HEK293T (cell line): ENCODE measurements around the gene AOPEP.

Source experiments
- CTCF ChIA-PET: fragments of 350-600 bp; formaldehyde crosslinking; extraction: SDS; loops from one replicate; lab custom pipeline; 2021; ENCODE audit warnings: antibody characterized with exemption, inconsistent platforms; lab: Yijun Ruan, JAX
- POLR2A ChIA-PET: fragments of 350-600 bp; formaldehyde crosslinking; extraction: SDS; loops from one replicate; lab custom pipeline; 2020; ENCODE audit warnings: antibody characterized with exemption, inconsistent platforms; lab: Yijun Ruan, JAX
- DNase-seq: peaks from one replicate; pipeline ENCODE4 v3.0.0; 2012; ENCODE audit warnings: mixed read lengths; ENCODE audit errors: extremely low spot score
- ARNT ChIP-seq: fragments of 450-650 bp; IDR thresholded peaks from 2 replicates; pipeline ENCODE4 v1.6.1; 2017; ENCODE audit warnings: mild to moderate bottlenecking
- BHLHE40 ChIP-seq: fragments of 450-650 bp; IDR thresholded peaks from 2 replicates; pipeline ENCODE4 v1.6.1; 2016; ENCODE audit warnings: mild to moderate bottlenecking, moderate library complexity, borderline replicate concordance
- CTBP1 ChIP-seq: fragments of 450-650 bp; IDR thresholded peaks from 2 replicates; pipeline ENCODE4 v1.6.1; 2016; ENCODE audit warnings: borderline replicate concordance
- ELF4 ChIP-seq: fragments of 450-650 bp; IDR thresholded peaks from 2 replicates; pipeline ENCODE4 v1.6.1; 2017; ENCODE audit warnings: antibody characterized with exemption
- FOXA1 ChIP-seq: fragments of 450-650 bp; IDR thresholded peaks from 2 replicates; pipeline ENCODE4 v1.6.1; 2016; ENCODE audit warnings: mild to moderate bottlenecking
- FOXK2 ChIP-seq: fragments of 450-650 bp; IDR thresholded peaks from 2 replicates; pipeline ENCODE4 v1.6.1; 2016; ENCODE audit warnings: mild to moderate bottlenecking
- FOXM1 ChIP-seq: fragments of 450-650 bp; IDR thresholded peaks from 2 replicates; pipeline ENCODE4 v1.6.1; 2017; ENCODE audit warnings: mild to moderate bottlenecking, borderline replicate concordance
- HDGF ChIP-seq: fragments of 450-650 bp; IDR thresholded peaks from 2 replicates; pipeline ENCODE4 v1.6.1; 2017; ENCODE audit warnings: antibody characterized with exemption, borderline replicate concordance
- L3MBTL2 ChIP-seq: fragments of 450-650 bp; conservative IDR thresholded peaks from 2 replicates; pipeline ENCODE4 v1.6.1; 2016; ENCODE audit warnings: mild to moderate bottlenecking
- LEF1 ChIP-seq: fragments of 450-650 bp; IDR thresholded peaks from 2 replicates; pipeline ENCODE4 v1.6.1; 2017; ENCODE audit warnings: mild to moderate bottlenecking, borderline replicate concordance
- NFRKB ChIP-seq: fragments of 450-650 bp; IDR thresholded peaks from 2 replicates; pipeline ENCODE4 v1.6.1; 2016; ENCODE audit warnings: mild to moderate bottlenecking, moderate library complexity
- PKNOX1 ChIP-seq: fragments of 450-650 bp; IDR thresholded peaks from 2 replicates; pipeline ENCODE4 v1.6.1; 2016
- SP1 ChIP-seq: fragments of 450-650 bp; IDR thresholded peaks from 2 replicates; pipeline ENCODE4 v1.6.1; 2017
- SUZ12 ChIP-seq: fragments of 450-650 bp; IDR thresholded peaks from 2 replicates; pipeline ENCODE4 v1.6.1; 2016; ENCODE audit warnings: mild to moderate bottlenecking
- TARDBP ChIP-seq: fragments of 450-650 bp; IDR thresholded peaks from 2 replicates; pipeline ENCODE4 v1.6.1; 2016
- ZNF384 ChIP-seq: fragments of 450-650 bp; IDR thresholded peaks from 2 replicates; pipeline ENCODE4 v1.6.1; 2016

The AOPEP gene

GRCh38 chr9:94857791-94858190 lies 131.3 kb downstream of the AOPEP start:
- no peak for DNase-seq
- ChIA-PET CTCF (interaction anchor here (0.7 kb wide), 1 partner anchor 189 kb away, joined by 3 read pairs; no protein-coding TSS in a partner anchor), POLR2A (no interaction called here)
- TF ChIP-seq ZNF384 (no peak), CTBP1 (no peak), HDGF (no peak), PKNOX1 (no peak), SP1 (no peak), LEF1 (no peak), TARDBP (no peak), ELF4 (no peak), FOXK2 (no peak), FOXM1 (no peak)

- no peak for DNase-seq
- POLR2A ChIA-PET: no interaction called here
- TF ChIP-seq HDGF (no peak), CTBP1 (no peak), NFRKB (no peak), ELF4 (no peak), ARNT (no peak), FOXM1 (no peak), FOXK2 (no peak), PKNOX1 (no peak), BHLHE40 (no peak), SP1 (no peak), SUZ12 (no peak), TARDBP (no peak), FOXA1 (no peak), LEF1 (no peak), ZNF384 (no peak), L3MBTL2 (no peak)
- CTCF ChIA-PET: no interaction called here
Observed at GRCh38 chr9:94859226-94859625, 132.7 kb downstream of the AOPEP start.

GRCh38 chr9:94859891-94860290 lies 133.4 kb downstream of the AOPEP start:
- ChIA-PET CTCF (no interaction called here), POLR2A (no interaction called here)
- TF ChIP-seq PKNOX1: no peak
- TF ChIP-seq FOXM1: no peak
- no peak for TF ChIP-seq SUZ12
- no peak for TF ChIP-seq ARNT
- no peak for TF ChIP-seq BHLHE40
- TF ChIP-seq SP1: no peak
- no peak for TF ChIP-seq HDGF
- no peak for TF ChIP-seq NFRKB
- no peak for TF ChIP-seq ELF4
- no peak for TF ChIP-seq LEF1
- no peak for TF ChIP-seq FOXK2
- TF ChIP-seq TARDBP: no peak
- TF ChIP-seq L3MBTL2: no peak
- TF ChIP-seq ZNF384: no peak

GRCh38 chr9:94860678-94861588 lies 134.4 kb downstream of the AOPEP start:
- no peak for TF ChIP-seq FOXM1
- no peak for TF ChIP-seq LEF1
- TF ChIP-seq PKNOX1: no peak
- TF ChIP-seq CTBP1: no peak
- no peak for TF ChIP-seq L3MBTL2
- TF ChIP-seq SUZ12: no peak
- no peak for TF ChIP-seq SP1
- TF ChIP-seq TARDBP: no peak
- TF ChIP-seq BHLHE40: no peak
- TF ChIP-seq ARNT: no peak
- TF ChIP-seq FOXA1: no peak
- ChIA-PET POLR2A (no interaction called here), CTCF (no interaction called here)
- DNase-seq: no peak

More at GRCh38 chr9:94859891-94860290, 133.4 kb downstream of the AOPEP start:
- DNase-seq: no peak

GRCh38 chr9:94861589-94862272 lies 135.2 kb downstream of the AOPEP start:
- CTCF ChIA-PET: no interaction called here
- TF ChIP-seq L3MBTL2 (no peak), CTBP1 (no peak), HDGF (no peak), ARNT (no peak), SP1 (no peak), FOXK2 (no peak), ELF4 (no peak), BHLHE40 (no peak), PKNOX1 (no peak), NFRKB (no peak)
- DNase-seq: no peak
- POLR2A ChIA-PET: no interaction called here
